B cell (primary cell): ENCODE measurements around the gene RNF111. TPM values are rescaled to one million over a fixed set of nuclear protein-coding genes. Genes with fewer than 3 reads are reported as not detected.
A peak's percentile ranks its signal among the peaks of the same experiment; 100 is the strongest.
"Not testable (repeated sequence)": the region's sequence is repeated elsewhere in the genome, so short reads cannot be mapped to it uniquely, and the experiment has no call there.

Experiments used
- ATAC-seq: fragments of 200-7000 bp; cut with Tn5 transposase; one replicate; pipeline ENCODE4 v1.10.0; 2021; ENCODE audit warnings: low read depth, mild to moderate bottlenecking, moderate number of reproducible peaks, moderate library complexity
- CTCF ChIA-PET: fragments of 350-600 bp; sonication (Branson Sonifier 250); formaldehyde crosslinking; loops from one replicate; lab custom pipeline; 2021; ENCODE audit warnings: antibody characterized with exemption, inconsistent platforms; lab: Charles Lee
- POLR2A ChIA-PET: fragments of 350-600 bp; sonication (Branson Sonifier 250); formaldehyde crosslinking; loops from one replicate; lab custom pipeline; 2021; ENCODE audit warnings: antibody characterized with exemption; lab: Charles Lee
- DNase-seq: peaks from one replicate; pipeline ENCODE4 v3.0.0; 2013
- H2AFZ ChIP-seq: 2 replicates; pipeline ENCODE4 v1.6.1; 2012; ENCODE audit warnings: mild to moderate bottlenecking, low read depth, low read length; ENCODE audit not compliant: insufficient read depth, poor library complexity, severe bottlenecking
- H3K27ac ChIP-seq, 2 donors: 1 replicate in 1 of 2; 2 replicates in 1 of 2; pipeline ENCODE4 v1.5.1; 2012 to 2013; ENCODE audit warnings: low read length in 2 of 2, mild to moderate bottlenecking in 2 of 2, moderate library complexity in 1 of 2
- H3K27me3 ChIP-seq, 4 experiments: fragments of 200-600 bp in 1 of 4; sonication (generic) in 1 of 4; replicated peaks in 1 of 4; 1 replicate in 2 of 4; 2 replicates in 2 of 4; pipeline versions ENCODE4 v1.6.1 to v1.7.0; 2013 to 2016; ENCODE audit warnings: low read length in 3 of 4, mild to moderate bottlenecking in 2 of 4, mixed read lengths in 1 of 4, moderate library complexity in 1 of 4; ENCODE audit not compliant: insufficient read depth in 4 of 4, control insufficient read depth in 3 of 4; ENCODE audit errors: control extremely low read depth in 1 of 4
- H3K36me3 ChIP-seq, 2 experiments: replicated peaks in 1 of 2; 1 replicate in 1 of 2; 2 replicates in 1 of 2; pipeline versions ENCODE4 v1.6.1 to v1.7.1; 2013; ENCODE audit warnings: low read length in 1 of 2; ENCODE audit not compliant: insufficient read depth in 2 of 2, control insufficient read depth in 1 of 2; ENCODE audit errors: control extremely low read depth in 1 of 2, extremely low read depth in 1 of 2
- H3K4me1 ChIP-seq, 2 donors: fragments of 200-600 bp in 1 of 2; sonication (generic) in 1 of 2; 1 replicate in 1 of 2; 2 replicates in 1 of 2; pipeline versions ENCODE4 v1.5.1 to v1.6.1; 2013 to 2017; ENCODE audit warnings: low read length in 2 of 2; ENCODE audit not compliant: control insufficient read depth in 2 of 2, insufficient read depth in 2 of 2
- H3K4me2 ChIP-seq: replicated peaks from 2 replicates; pipeline ENCODE3; 2012; ENCODE audit warnings: mild to moderate bottlenecking, low read depth, low read length; ENCODE audit not compliant: poor library complexity, severe bottlenecking
- H3K4me3 ChIP-seq, 5 experiments: fragments of 200-600 bp in 1 of 5; sonication (generic) in 1 of 5; 1 replicate in 3 of 5; 2 replicates in 2 of 5; pipeline versions ENCODE4 v1.5.1 to v1.7.0; 2011 to 2016; ENCODE audit warnings: low read length in 4 of 5, mild to moderate bottlenecking in 4 of 5, low read depth in 2 of 5, control low read depth in 1 of 5, moderate library complexity in 1 of 5; ENCODE audit not compliant: insufficient read depth in 1 of 5; ENCODE audit errors: control extremely low read depth in 1 of 5, extremely low read depth in 1 of 5
- H3K79me2 ChIP-seq: fragments of 200-600 bp; sonication (generic); one replicate; pipeline ENCODE4 v1.6.0; 2016; ENCODE audit warnings: low read length; ENCODE audit not compliant: control insufficient read depth, insufficient read depth
- H3K9ac ChIP-seq: fragments of 200-600 bp; sonication (generic); 2 replicates; pipeline ENCODE4 v1.6.1; 2017; ENCODE audit warnings: mild to moderate bottlenecking, low read length, moderate library complexity
- H3K9me3 ChIP-seq, 3 donors: one replicate each; pipeline versions ENCODE4 v1.6.1 to v1.7.1; 2013; ENCODE audit warnings: low read length in 2 of 3; ENCODE audit not compliant: control insufficient read depth in 2 of 3, insufficient read depth in 1 of 3; ENCODE audit errors: control extremely low read depth in 1 of 3
- H4K20me1 ChIP-seq: 2 replicates; pipeline ENCODE4 v1.6.0; 2012; ENCODE audit warnings: mild to moderate bottlenecking, low read length; ENCODE audit not compliant: insufficient read depth, control insufficient read depth, poor library complexity, severe bottlenecking
- H3K27ac Mint-ChIP-seq: one replicate; pipeline ENCODE4 v1.8.0; 2021; ENCODE audit warnings: mixed read lengths
- H3K27me3 Mint-ChIP-seq: one replicate; pipeline ENCODE4 v1.8.0; 2021; ENCODE audit warnings: mixed read lengths
- H3K4me1 Mint-ChIP-seq: one replicate; pipeline ENCODE4 v1.8.0; 2021; ENCODE audit warnings: mixed read lengths
- H3K4me3 Mint-ChIP-seq: one replicate; pipeline ENCODE4 v1.8.0; 2021; ENCODE audit warnings: mixed read lengths
- H3K9me3 Mint-ChIP-seq: one replicate; pipeline ENCODE4 v1.8.0; 2022; ENCODE audit warnings: mixed read lengths; ENCODE audit not compliant: insufficient read depth
- CTCF ChIP-seq: fragments of 200-600 bp; IDR thresholded peaks from one replicate; pipeline ENCODE4 v1.8.0; 2022; ENCODE audit warnings: antibody characterized with exemption, mild to moderate bottlenecking
- EZH2 ChIP-seq: IDR thresholded peaks from 2 replicates; pipeline ENCODE4 v1.6.1; 2012; ENCODE audit warnings: borderline replicate concordance, low read depth, mild to moderate bottlenecking, moderate library complexity, low read length; ENCODE audit not compliant: insufficient read depth, poor library complexity, severe bottlenecking
- WGBS: methylation state at CpG from one replicate; pipeline ENCODE4 v1.1.5; 2013; ENCODE audit warnings: missing lambda C conversion rate; ENCODE audit not compliant: insufficient coverage; 5-methylcytosine and 5-hydroxymethylcytosine counted together
- intact Hi-C: fragments of 100-400 bp; cut with micrococcal nuclease; formaldehyde crosslinking; loops from one replicate; pipeline ENCODE4 v1.10.0; 2022
- polyA plus RNA-seq: library from polyadenylated mRNA; depleted of rRNA; stranded (reverse); fragments of >200 nt; gene quantifications from 2 replicates; pipeline ENCODE4 v1.2.3, GENCODE V29; 2012
- total RNA-seq, 2 donors: library from RNA; stranded (reverse); fragments of 120-200 nt in 1 of 2; gene quantifications; 1 replicate in 1 of 2; 2 replicates in 1 of 2; pipeline versions ENCODE4 v1.2.3 to v1.2.4, GENCODE V29; 2013 to 2022

RNF111 gene
- total and polyA plus RNA-seq, 2 donors (not counting 1 experiment from before 2014, with no cell fraction given): 24.9 to 72.3 TPM

GRCh38 chr15:58994906-58995453 is 7.5 kb downstream of the RNF111 start:
- H3K79me2 ChIP-seq: peaks cover 96% of the 10 kb centered on the region
- H3K9ac ChIP-seq: no peak overlapping the region
- peaks cover 5 to 30% of the 10 kb centered on the region in 2 experiments for H3K36me3 ChIP-seq
- H3K4me3 ChIP-seq: no peak overlapping the region
- H3K4me1 ChIP-seq: peaks cover 5 to 6% of the 10 kb centered on the region in 2 donors
- intact Hi-C loops: no loop called here
- TF ChIP-seq EZH2 (no peak), CTCF (no peak)
- ChIA-PET CTCF (interaction anchor here (0.9 kb wide), 1 partner anchor 19 kb away, joined by 3 read pairs; no protein-coding TSS in a partner anchor), POLR2A (interaction anchor here (0.6 kb wide), 1 partner anchor 129 kb away, joined by 3 read pairs; no protein-coding TSS in a partner anchor)
- no peaks in the 10 kb centered on the region for H3K9me3 Mint-ChIP-seq
- no peaks in the 10 kb centered on the region for H3K27me3 ChIP-seq
- H2AFZ ChIP-seq: no peak overlapping the region
- WGBS: no CpG with 5 or more reads among the region's 1 CpG
- no peak overlapping the region for H3K4me3 Mint-ChIP-seq
- H3K27me3 Mint-ChIP-seq: no peaks in the 10 kb centered on the region
- DNase-seq (no peak), ATAC-seq (no peak)
- no peak overlapping the region for H3K27ac ChIP-seq
- H3K27ac Mint-ChIP-seq: peak overlapping the region; percentile 46
- no peaks in the 10 kb centered on the region for H3K9me3 ChIP-seq
- H3K4me2 ChIP-seq: no peak overlapping the region
- peaks cover 40% of the 10 kb centered on the region for H4K20me1 ChIP-seq
- H3K4me1 Mint-ChIP-seq: peaks cover 44% of the 10 kb centered on the region

- POLR2A ChIA-PET: no interaction called here
- TF ChIP-seq CTCF (no peak), EZH2 (no peak)
- H3K4me3 Mint-ChIP-seq: peak overlapping the region; percentile 61
- intact Hi-C loops: no loop called here
- CTCF ChIA-PET: interaction anchor here (1.2 kb wide), 1 partner anchor 20 kb away, joined by 4 read pairs; no protein-coding TSS in a partner anchor
- no peaks in the 10 kb centered on the region for H3K27me3 ChIP-seq
- peaks cover 42 to 45% of the 10 kb centered on the region in 2 donors for H3K4me1 ChIP-seq
- no peak overlapping the region for H3K4me3 ChIP-seq
- no peak overlapping the region for H3K9ac ChIP-seq
- no peaks in the 10 kb centered on the region for H3K9me3 ChIP-seq
- H3K4me1 Mint-ChIP-seq: peaks cover 64% of the 10 kb centered on the region
- WGBS: no CpG with 5 or more reads among the region's 2 CpGs
- H2AFZ ChIP-seq: no peak overlapping the region
- H3K36me3 ChIP-seq: peaks cover 1 to 14% of the 10 kb centered on the region in 2 experiments
- peak overlapping the region; percentile 80 for H3K27ac Mint-ChIP-seq
- H4K20me1 ChIP-seq: peaks cover 47% of the 10 kb centered on the region
- ATAC-seq (no peak), DNase-seq (no peak)
- no peaks in the 10 kb centered on the region for H3K9me3 Mint-ChIP-seq
- no peak overlapping the region for H3K4me2 ChIP-seq
- H3K79me2 ChIP-seq: peaks cover 88% of the 10 kb centered on the region
- H3K27ac ChIP-seq: peak overlapping the region in 1 of 2 donors; percentile 53
- H3K27me3 Mint-ChIP-seq: no peaks in the 10 kb centered on the region
Measured at GRCh38 chr15:58999694-59000093, 12.2 kb downstream of the RNF111 start.

GRCh38 chr15:59000251-59000650 is 12.8 kb downstream of the RNF111 start:
- H2AFZ ChIP-seq, intact Hi-C loops, H3K27me3 Mint-ChIP-seq, H3K27me3 ChIP-seq, DNase-seq, H3K9me3 ChIP-seq, H3K9me3 Mint-ChIP-seq, POLR2A ChIA-PET, H3K4me2 ChIP-seq, H3K4me3 Mint-ChIP-seq, H3K4me3 ChIP-seq, ATAC-seq, H3K9ac ChIP-seq, CTCF ChIA-PET: not testable (repeated sequence)
- WGBS: 97% methylated on average over 9 of the region's 10 CpGs
- peaks cover 64% of the 10 kb centered on the region for H3K4me1 Mint-ChIP-seq
- H3K27ac Mint-ChIP-seq: peak overlapping the region; percentile 20
- peaks cover 42 to 45% of the 10 kb centered on the region in 2 donors for H3K4me1 ChIP-seq
- peaks cover 0 to 16% of the 10 kb centered on the region in 2 experiments for H3K36me3 ChIP-seq
- H3K27ac ChIP-seq: peak overlapping the region in 1 of 2 donors; percentile 53
- H4K20me1 ChIP-seq: peaks cover 46% of the 10 kb centered on the region
- H3K79me2 ChIP-seq: peaks cover 88% of the 10 kb centered on the region
